Heart right ventricle (tissue), 16 donors: ENCODE measurements around the gene SLC35B1. TPM values are rescaled to one million over a fixed set of nuclear protein-coding genes. Genes with fewer than 3 reads are reported as not detected.

Source experiments
- ATAC-seq, 8 donors: fragments of 200-7000 bp; cut with Tn5 transposase; one replicate each; pipeline ENCODE4 v1.9.1; 2020; ENCODE audit warnings: mild to moderate bottlenecking in 8 of 8, moderate library complexity in 8 of 8, moderate number of reproducible peaks in 1 of 8
- DNase-seq, 2 donors: peaks; one replicate each; pipeline ENCODE4 v3.0.0-alpha.2; 2020
- H3K27ac ChIP-seq, 10 donors: fragments of 200-600 bp; sonication (generic) in 2 of 10; one replicate each; pipeline versions ENCODE4 v1.5.0 to v1.8.0; 2020 to 2022; ENCODE audit warnings: mild to moderate bottlenecking in 3 of 10
- H3K27me3 ChIP-seq, 7 donors: fragments of 200-600 bp; one replicate each; pipeline ENCODE4 v1.8.0; 2021 to 2022; ENCODE audit warnings: mild to moderate bottlenecking in 2 of 7
- H3K36me3 ChIP-seq, 9 donors: fragments of 200-600 bp; sonication (generic) in 1 of 9; one replicate each; pipeline versions ENCODE4 v1.5.0 to v1.8.0; 2020 to 2022; ENCODE audit warnings: mild to moderate bottlenecking in 2 of 9
- H3K4me1 ChIP-seq, 9 donors: fragments of 200-600 bp; sonication (generic) in 1 of 9; one replicate each; pipeline versions ENCODE4 v1.5.0 to v1.8.0; 2020 to 2022; ENCODE audit warnings: mild to moderate bottlenecking in 4 of 9
- H3K4me3 ChIP-seq, 10 donors: fragments of 200-600 bp; sonication (generic) in 2 of 10; one replicate each; pipeline versions ENCODE4 v1.5.0 to v1.8.0; 2020 to 2022; ENCODE audit warnings: mild to moderate bottlenecking in 7 of 10, moderate library complexity in 2 of 10
- H3K9me3 ChIP-seq, 11 donors: fragments of 200-600 bp in 10 of 11; sonication (generic) in 2 of 11; one replicate each; pipeline versions ENCODE4 v1.5.0 to v1.8.0; 2013 to 2022; ENCODE audit warnings: mild to moderate bottlenecking in 2 of 11, control low read depth in 1 of 11, moderate library complexity in 1 of 11
- WGBS, 2 donors: extraction: QIAGEN DNeasy Blood & Tissue Kit; methylation state at CpG; one replicate each; pipeline ENCODE4 v1.1.7; 2013; ENCODE audit warnings: inconsistent platforms in 1 of 2; 5-methylcytosine and 5-hydroxymethylcytosine counted together
- intact Hi-C, 10 donors: fragments of 100-400 bp; cut with DNase I; formaldehyde crosslinking; loops; one replicate each; pipeline versions ENCODE4 v1.11.1 to v1.14.2; 2022
- polyA plus RNA-seq, 2 donors: library from polyadenylated mRNA; stranded (reverse); fragments of 200-250 nt; gene quantifications; one replicate each; pipeline ENCODE4 v1.2.3, GENCODE V29; 2013
- total RNA-seq, 10 donors: library from RNA; stranded (reverse); fragmentation: NEBNext Ultra II Directional in 3 of 10; extraction: Animal tissue kit (Norgen Biotek cat#: 25700) in 3 of 10; gene quantifications; one replicate each; pipeline versions ENCODE4 v1.2.1 to v1.2.4, GENCODE V29; 2021 to 2023
- TF ChIP-seq, protein P1 (sequence below), 9 donors: fragments of 200-600 bp; sonication (generic) in 2 of 9; IDR thresholded peaks; one replicate each; pipeline versions ENCODE4 v1.5.0 to v1.8.0; 2021 to 2022; ENCODE audit warnings: antibody characterized with exemption in 9 of 9, mild to moderate bottlenecking in 5 of 9, moderate library complexity in 1 of 9
- donor health status: Arrhythmogenic right ventricular cardiomyopathy.
- donor health status: ischemic (EF 13 %, LVEDD 7.1; RV severe dilation, severe dysfunction).
- donor health status: healthy with polysubstance abuse.
- donor health status: DM: no; HTN: yes; CAD: no.
- donor health status: DM: no; HTN: no; CAD: no.
- donor health status: ischemic (EF 25% LVEDD 6.9; RV normal size, moderate dysfunction).
- donor health status: ischemic (EF 25% LVEDD 5.7; RV mildly dilated, moderate dysfunction).
- donor health status: healthy.
- donor health status: DM: yes; HTN: yes; CAD: no.
- donor health status: Ischemic cardiomyopathy.
- donor health status: ischemic (EF 35%, LVEDD 5.7; RV mildly dilated, moderate dysfunction).
- donor health status: nonischemic (EF 11% LVEDD 7.7; RV severe dilation, severe dysfunction).
- donor health status: DM: yes; HTN: yes; CAD: no.
- donor health status: PGD.
- donor health status: ischemic (EF 29% LVEDD 5.4; RV normal size, mild dysfunction).
- donor health status: nonischemic (EF 23%, LVEDD 6.1; RV moderate dilation, normal function).

The SLC35B1 gene
- total and polyA plus RNA-seq, 12 donors = 60.5 to 146 (median 69.9) TPM

DNA sequence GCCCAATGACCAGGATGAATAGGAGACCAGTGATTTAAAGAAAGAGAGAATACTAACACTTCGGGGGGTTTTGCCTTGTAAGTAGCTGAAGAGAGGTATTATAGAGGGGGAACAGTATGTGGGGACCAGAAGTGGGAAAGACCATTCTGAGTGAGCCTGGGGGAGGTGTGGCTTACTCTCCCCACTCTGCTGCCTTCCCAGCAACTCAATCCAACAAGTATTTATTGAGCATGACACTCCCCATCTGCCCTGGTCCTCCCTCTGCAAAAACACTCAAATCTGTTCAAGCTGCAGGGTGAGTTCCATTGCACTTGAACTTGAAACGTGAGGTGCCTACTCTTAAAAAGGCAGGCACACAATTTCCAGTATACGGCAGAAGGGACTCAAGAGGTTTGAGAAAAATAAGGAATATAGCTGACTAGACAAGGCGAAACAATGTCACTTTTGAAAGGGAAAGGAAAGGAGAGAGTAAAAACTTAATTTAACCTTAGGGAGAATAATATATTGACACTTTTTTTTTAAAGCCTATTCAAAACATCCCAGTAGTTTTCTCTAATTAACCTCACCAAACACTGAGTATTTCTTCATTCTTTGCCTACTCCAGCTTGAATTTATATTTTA lies 48.0 kb upstream of the SLC35B1 start:
- H3K27ac ChIP-seq = peak overlapping the region in 1 of 10 donors; percentile 20
- intact Hi-C loops = no loop called here
- no peaks in the 10 kb centered on the region for H3K9me3 ChIP-seq
- peaks cover 0 to 12% (median 0%) of the 10 kb centered on the region in 9 donors for H3K36me3 ChIP-seq
- DNase-seq (no peak), ATAC-seq (no peak)
- WGBS, 2 donors = 72% methylated on average over 4 of the region's 4 CpGs
- H3K4me3 ChIP-seq = no peak overlapping the region
- H3K27me3 ChIP-seq = no peaks in the 10 kb centered on the region
- TF ChIP-seq, protein P1, sequence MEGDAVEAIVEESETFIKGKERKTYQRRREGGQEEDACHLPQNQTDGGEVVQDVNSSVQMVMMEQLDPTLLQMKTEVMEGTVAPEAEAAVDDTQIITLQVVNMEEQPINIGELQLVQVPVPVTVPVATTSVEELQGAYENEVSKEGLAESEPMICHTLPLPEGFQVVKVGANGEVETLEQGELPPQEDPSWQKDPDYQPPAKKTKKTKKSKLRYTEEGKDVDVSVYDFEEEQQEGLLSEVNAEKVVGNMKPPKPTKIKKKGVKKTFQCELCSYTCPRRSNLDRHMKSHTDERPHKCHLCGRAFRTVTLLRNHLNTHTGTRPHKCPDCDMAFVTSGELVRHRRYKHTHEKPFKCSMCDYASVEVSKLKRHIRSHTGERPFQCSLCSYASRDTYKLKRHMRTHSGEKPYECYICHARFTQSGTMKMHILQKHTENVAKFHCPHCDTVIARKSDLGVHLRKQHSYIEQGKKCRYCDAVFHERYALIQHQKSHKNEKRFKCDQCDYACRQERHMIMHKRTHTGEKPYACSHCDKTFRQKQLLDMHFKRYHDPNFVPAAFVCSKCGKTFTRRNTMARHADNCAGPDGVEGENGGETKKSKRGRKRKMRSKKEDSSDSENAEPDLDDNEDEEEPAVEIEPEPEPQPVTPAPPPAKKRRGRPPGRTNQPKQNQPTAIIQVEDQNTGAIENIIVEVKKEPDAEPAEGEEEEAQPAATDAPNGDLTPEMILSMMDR (IDR thresholded peaks at IDR 0.05) = no peak
- peaks cover 3 to 75% (median 59%) of the 10 kb centered on the region in 9 donors for H3K4me1 ChIP-seq

DNA sequence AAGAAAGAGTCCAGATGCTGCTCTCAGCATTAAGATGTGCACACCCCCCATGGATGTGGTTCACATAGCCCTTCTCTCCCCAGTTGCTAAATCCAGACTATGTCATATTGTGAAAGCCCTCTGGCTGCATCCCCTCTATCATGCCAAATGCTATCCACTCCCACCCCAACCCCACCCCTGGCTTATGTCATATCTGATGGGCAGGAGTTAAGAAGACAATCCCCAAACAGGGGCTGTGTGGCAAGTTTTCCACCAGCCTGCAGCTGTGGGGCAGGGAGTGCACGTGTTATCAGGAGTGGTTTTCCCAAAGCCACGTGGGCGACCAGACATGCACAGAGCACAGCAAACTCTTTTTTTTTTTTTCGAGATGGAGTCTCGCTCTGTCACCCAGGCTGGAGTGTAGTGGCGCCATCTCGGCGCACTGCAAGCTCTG lies 46.2 kb upstream of the SLC35B1 start:
- Histone ChIP-seq H3K36me3 (peaks cover 0 to 12% (median 0%) of the 10 kb centered on the region in 9 donors), H3K4me3 (no peak overlapping the region), H3K4me1 (peaks cover 3 to 65% (median 51%) of the 10 kb centered on the region in 9 donors), H3K9me3 (no peaks in the 10 kb centered on the region), H3K27ac (peak overlapping the region in 6 of 10 donors; percentile 8 to 67 (median 26)), H3K27me3 (no peaks in the 10 kb centered on the region)
- 52 to 55% methylated on average over 8 of the region's 8 CpGs for WGBS, 2 donors
- ATAC-seq (peak; percentile 46 to 84 (median 66)), DNase-seq (peak; percentile 37 to 38)
- TF ChIP-seq, protein P1 (IDR thresholded peaks at IDR 0.05) = no peak
- intact Hi-C loops = no loop called here

DNA sequence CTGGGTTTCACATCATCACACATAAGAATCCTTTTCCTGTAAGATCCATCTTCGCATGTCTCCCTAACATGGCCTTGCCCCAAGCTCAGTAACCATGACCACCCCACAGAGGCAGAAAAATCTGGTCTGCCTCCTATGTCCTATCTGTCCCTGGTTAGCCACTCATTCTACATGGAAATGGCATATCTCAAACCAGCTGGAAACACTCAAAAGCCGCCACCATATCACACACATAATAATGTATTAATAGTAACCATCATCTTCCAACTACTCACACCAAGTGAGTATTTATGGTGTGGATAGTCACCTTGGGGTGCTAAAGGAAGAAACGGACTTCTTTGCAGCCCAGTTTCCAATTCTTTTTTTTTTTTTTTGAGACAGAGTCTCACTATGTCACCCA lies 44.7 kb upstream of the SLC35B1 start:
- intact Hi-C loops = no loop called here
- TF ChIP-seq, protein P1 (IDR thresholded peaks at IDR 0.05) = no peak
- Histone ChIP-seq H3K9me3 (no peaks in the 10 kb centered on the region), H3K4me3 (no peak overlapping the region), H3K27ac (peak overlapping the region in 5 of 10 donors; percentile 14 to 67 (median 56)), H3K36me3 (peaks cover 0 to 8% (median 0%) of the 10 kb centered on the region in 9 donors), H3K27me3 (no peaks in the 10 kb centered on the region), H3K4me1 (peaks cover 3 to 77% (median 49%) of the 10 kb centered on the region in 9 donors)
- DNase-seq (peak in 1 of 2 donors; percentile 10), ATAC-seq (peak in 6 of 8 donors; percentile 12 to 67 (median 40))
- 56 to 60% methylated on average over 3 of the region's 3 CpGs for WGBS, 2 donors

DNA sequence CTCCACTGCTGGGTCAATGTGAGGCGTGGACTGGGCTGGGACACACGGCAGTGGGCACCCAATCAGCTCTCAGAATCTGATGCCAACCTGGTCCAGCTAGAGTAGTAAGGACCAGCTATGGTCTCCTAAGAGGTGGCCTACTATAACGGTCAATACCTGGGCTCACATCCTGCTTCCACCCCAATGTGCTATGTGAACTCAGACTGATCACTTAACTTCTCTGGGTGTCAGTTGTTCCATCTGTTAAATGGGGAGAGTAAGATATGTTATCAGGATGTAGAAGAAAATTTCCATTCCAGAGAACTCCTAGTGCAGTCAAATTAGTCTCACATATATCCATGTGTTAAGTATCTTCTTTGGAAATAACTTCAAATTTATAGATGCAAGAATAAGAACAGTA lies 42.0 kb upstream of the SLC35B1 start:
- Histone ChIP-seq H3K27ac (peak overlapping the region in 1 of 10 donors; percentile 87), H3K4me1 (peaks cover 3 to 78% (median 50%) of the 10 kb centered on the region in 9 donors), H3K27me3 (no peaks in the 10 kb centered on the region), H3K4me3 (no peak overlapping the region), H3K36me3 (no peaks in the 10 kb centered on the region), H3K9me3 (no peaks in the 10 kb centered on the region)
- TF ChIP-seq, protein P1 (IDR thresholded peaks at IDR 0.05) = no peak
- no peak for ATAC-seq
- WGBS, 2 donors = 91 to 93% methylated on average over 3 of the region's 3 CpGs
- intact Hi-C loops = no loop called here
- DNase-seq = no peak
